AG09319 (cell line): ENCODE results near the gene EVA1A.

Source experiments
- DNase-seq: peaks from one replicate; pipeline ENCODE4 v3.0.0-alpha.2; 2010; ENCODE audit warnings: low read depth; ENCODE audit errors: extremely low read depth
- TF ChIP-seq, protein P1 (sequence below): IDR thresholded peaks from 2 replicates; pipeline ENCODE4 v1.5.1; 2011; ENCODE audit warnings: low read depth, mild to moderate bottlenecking, inconsistent platforms, low read length, moderate library complexity

The EVA1A gene

DNA sequence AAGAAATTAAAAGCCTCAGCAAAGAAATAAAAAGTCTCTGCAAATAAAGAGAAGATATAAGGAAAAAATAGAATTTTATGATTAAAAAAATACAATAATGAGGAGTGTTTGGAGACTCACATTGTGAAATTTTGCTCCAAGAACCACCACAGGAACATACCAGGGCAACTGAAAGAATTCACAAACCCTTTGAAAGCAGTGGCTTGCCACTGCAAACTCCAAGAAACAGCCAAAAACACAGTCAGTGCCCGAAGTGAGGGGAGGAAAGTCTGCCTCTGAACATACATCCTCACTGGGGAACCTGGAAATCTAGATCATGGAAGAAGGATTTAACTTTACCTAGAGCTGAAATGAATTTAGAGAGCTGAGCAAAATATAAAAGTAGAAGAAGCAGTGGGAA, 33.1 kb downstream of the EVA1A start:
- TF ChIP-seq, protein P1, sequence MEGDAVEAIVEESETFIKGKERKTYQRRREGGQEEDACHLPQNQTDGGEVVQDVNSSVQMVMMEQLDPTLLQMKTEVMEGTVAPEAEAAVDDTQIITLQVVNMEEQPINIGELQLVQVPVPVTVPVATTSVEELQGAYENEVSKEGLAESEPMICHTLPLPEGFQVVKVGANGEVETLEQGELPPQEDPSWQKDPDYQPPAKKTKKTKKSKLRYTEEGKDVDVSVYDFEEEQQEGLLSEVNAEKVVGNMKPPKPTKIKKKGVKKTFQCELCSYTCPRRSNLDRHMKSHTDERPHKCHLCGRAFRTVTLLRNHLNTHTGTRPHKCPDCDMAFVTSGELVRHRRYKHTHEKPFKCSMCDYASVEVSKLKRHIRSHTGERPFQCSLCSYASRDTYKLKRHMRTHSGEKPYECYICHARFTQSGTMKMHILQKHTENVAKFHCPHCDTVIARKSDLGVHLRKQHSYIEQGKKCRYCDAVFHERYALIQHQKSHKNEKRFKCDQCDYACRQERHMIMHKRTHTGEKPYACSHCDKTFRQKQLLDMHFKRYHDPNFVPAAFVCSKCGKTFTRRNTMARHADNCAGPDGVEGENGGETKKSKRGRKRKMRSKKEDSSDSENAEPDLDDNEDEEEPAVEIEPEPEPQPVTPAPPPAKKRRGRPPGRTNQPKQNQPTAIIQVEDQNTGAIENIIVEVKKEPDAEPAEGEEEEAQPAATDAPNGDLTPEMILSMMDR: no peak

DNA sequence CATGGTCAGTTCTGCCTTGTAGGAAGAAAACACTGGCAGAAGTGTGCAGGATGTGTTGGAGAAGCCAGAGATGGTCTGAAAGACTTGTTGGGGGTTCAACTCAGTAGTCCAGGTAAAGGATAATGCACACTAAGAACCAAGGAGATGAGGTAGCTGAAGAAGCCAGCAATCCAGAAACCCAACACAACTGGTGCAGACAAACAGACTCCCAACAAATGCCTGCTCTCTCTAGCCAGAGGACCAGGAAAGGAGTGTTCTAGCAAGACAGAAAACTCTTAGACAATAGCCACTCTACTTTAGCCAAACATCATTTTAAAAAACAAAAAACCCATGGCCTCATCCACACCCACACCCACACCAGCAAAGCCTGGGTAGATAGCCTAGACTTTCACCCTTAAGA, 33.9 kb downstream of the EVA1A start:
- no peak for DNase-seq
- TF ChIP-seq, protein P1: no peak

More for the DNA sequence above, 33.1 kb downstream of the EVA1A start:
- DNase-seq: no peak

DNA sequence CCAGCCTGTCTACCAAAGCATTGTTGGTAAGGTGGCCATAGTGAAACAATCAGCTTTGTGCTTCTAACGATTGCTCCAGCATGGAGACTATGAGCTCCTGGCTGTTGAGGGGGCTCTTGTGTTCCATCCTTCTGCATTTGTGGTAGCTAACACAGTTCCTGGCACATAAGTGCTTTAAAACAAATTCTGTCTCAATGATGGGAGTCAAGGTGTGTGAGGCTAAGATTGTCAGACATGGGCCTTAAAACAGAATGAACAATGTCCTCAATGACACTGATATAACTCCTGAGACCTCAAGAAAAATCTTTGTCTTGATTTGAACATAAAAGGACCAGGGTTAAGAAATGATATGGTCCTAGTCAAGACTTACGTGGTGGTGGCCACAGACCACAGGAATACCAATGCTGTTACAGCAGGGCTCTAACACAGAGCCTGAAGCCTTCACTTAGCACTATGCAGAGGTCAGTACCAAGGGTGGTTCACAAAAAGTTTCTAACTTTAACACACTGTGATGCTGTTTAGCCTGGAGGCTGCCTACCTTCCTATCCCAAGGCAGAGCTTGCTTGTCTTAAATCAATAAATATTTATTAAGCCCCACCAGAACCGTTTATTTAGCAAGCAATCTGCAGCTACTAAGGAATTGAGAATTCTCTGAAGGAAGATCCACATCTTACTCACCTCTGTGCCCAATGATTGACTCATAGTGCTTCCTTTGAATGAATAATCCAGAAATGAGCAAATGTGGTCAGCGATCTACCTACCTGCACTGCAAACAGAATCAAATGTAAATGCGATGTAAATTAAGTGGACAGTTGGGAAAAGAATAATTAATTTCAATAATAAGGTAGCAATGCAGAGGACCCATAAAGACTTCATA, 35.1 kb downstream of the EVA1A start:
- no peak for DNase-seq
- TF ChIP-seq, protein P1: no peak

DNA sequence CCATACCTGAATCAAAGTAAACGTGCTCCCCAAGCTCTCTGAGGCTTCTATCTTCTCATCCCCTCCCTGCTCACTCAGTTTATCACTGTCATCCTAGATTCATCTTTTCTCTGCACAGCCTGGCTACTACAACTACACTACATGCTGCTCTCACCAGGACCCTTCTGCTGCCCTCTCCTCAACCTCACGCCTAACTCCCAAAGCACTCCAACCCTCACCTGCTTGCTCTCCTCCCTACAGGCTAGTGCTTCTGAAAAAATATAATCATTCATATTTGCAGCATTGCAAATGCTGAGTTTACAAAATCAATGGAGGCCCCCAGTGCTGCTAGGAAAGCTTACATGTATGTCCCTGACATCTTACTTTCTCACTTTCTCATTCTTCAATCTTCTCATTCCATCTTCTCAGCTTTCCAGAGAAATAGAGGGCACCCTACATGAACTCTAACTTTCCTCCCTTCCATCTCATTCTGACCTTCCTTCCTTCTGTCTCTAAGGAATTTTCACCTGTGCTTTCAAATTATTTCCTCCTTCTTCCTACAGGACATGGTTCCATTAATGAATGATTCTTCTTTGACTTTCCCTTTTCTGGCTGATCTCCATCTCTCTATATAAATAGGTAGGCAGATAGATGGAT, 36.3 kb downstream of the EVA1A start:
- TF ChIP-seq, protein P1: no peak
- no peak for DNase-seq

DNA sequence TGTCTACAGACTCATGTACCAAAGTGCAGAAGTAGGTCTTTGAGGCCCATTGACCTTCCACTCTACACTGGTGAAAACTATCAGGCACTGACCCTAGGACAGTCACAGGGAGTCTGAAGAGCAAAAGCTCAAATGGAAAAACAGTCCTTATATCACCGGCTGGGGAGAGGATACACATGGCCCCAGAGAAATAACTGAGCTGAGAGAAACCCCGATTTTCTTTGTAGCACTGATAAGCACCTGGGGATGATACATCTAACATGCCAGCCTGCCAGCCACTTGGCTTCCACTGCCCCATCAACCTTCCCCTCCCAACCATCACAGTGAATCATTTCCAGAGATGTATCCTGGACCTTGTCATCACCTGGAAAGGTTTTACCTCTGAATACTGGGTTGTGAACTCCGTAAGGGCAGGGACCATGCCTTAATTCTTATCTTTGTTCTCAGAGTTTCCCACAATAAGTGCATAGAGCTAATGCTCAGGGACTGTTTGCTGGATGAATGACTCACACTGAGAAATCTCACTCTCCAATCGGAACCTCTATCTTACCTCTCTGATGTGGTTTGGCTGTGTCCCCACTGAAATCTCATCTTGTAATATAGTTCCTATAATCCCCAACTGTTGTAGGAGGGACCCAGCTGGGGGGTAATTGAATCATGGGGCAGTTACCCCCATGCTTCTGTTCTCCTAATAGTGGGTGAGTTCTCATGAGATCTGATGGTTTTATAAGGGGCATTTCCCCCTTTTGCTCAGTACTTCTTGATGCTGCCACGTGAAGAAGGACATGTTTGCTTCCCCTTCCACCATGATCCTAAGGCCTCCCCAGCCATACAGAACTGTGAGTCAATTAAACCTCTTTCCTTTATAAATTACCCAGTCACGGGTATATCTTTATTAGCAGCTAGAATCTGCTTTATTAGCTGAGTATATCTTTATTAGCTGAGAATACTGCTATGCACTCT, 37.1 kb downstream of the EVA1A start:
- no peak for DNase-seq
- TF ChIP-seq, protein P1: no peak

DNA sequence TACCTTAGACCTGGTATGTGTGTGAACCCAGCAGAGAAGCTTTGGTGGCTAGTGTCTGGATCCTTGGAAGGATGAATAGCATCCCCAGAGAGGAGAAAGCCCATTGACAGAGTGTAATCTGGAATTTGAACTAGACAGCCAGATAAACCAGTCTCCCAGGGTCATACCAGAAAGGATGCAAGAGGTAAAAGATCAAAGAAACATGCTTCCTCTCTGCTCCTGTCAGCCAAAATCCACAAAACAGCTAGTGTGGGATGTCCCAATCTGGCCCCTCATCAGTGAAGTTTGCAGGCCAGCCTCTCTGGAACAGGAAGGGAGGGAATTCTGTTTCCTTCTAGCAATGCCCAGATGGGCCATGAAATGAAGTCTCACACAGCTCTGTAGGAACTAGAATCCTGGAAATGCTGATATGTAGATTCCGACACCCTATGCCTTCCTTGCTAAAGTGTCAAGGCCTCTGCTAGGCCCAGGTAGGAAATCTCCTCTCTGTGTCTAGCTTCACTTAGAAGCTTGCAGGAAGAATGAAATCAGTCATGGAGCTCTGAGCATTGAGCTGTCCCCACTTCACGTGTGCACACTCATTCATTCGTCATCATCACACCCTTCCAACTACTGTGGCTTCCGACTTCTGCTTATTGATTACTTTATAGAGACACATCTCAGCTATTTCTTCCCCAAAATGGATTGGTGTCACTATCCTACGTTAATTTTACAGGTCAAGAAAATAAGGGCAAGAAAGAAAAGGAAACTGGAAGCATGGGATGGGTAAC, 38.0 kb downstream of the EVA1A start:
- TF ChIP-seq, protein P1: no peak
- no peak for DNase-seq
